ENCODE measurements around the gene SNX25.
"Not testable (repeated sequence)": the region's sequence is repeated elsewhere in the genome, so short reads cannot be mapped to it uniquely, and the experiment has no call there.

DNA sequence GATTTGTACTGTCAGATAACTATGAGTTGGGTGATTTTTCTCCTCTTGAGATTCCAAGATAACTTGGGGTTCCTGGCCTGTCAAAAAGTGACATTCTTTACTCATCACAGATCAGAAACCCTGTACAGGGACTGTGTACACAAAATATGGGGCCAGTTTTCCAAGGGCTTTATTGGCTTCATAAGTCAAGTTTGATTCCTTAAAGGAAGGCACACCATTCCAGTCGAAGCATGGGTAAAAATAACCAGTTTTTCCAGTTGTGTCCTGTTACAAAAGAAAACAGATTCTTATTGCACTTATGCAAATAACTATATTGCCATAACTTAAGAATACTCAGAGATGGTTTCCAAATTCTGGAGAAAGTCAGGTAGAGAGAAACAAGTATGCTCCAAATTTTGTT lies 116.3 kb downstream of the SNX25 start:
- not testable (repeated sequence) for TF ChIP-seq CTCF, POLR2A (IDR thresholded peaks at IDR 0.05)

All from esophagus squamous epithelium (tissue), 4 donors.